H1 (cell line): ENCODE data around the gene TRIM29. TPM values are rescaled to one million over a fixed set of nuclear protein-coding genes. Genes with fewer than 3 reads are reported as not detected.

Source experiments
- RFX5 ChIP-seq: IDR thresholded peaks from 2 replicates; pipeline ENCODE4 v1.6.1; 2011; ENCODE audit warnings: low read depth, low read length, improper control_type of control experiment, borderline replicate concordance
- polyA plus RNA-seq, 7 experiments: library from polyadenylated mRNA; depleted of rRNA in 3 of 7; stranded (reverse) in 5 of 7; unstranded in 2 of 7; fragments of >200 nt in 5 of 7; fragments of 200-250 nt in 2 of 7; gene quantifications; 1 replicate in 5 of 7; 2 replicates in 1 of 7; 4 replicates in 1 of 7; pipeline versions ENCODE4 v1.2.1 to v1.2.3, GENCODE V29; 2011 to 2013; ENCODE audit warnings: missing spikeins in 2 of 7, mixed read lengths in 2 of 7
- total RNA-seq: library from RNA; stranded (reverse); fragmentation: NEBNext Ultra II Directional; extraction: Animal tissue kit (Norgen Biotek cat#: 25700); gene quantifications from 2 replicates; pipeline ENCODE4 v1.2.1, GENCODE V29; 2021

Gene TRIM29
- total and polyA plus RNA-seq, 2 of the 8 experiments (the other 6 are each of a cell fraction or from before 2014, with no cell fraction given), result 0.17 to 0.43 TPM

GRCh38 chr11:120104041-120104565 lies 33.8 kb downstream of the TRIM29 start (continued):
- no peak for TF ChIP-seq RFX5
